Activated effector memory CD4-positive, alpha-beta T cell treated with Interleukin-2 at 50 U/mL for 16 hours (primary cell): ENCODE results near the gene PIGR.
"Not testable (repeated sequence)": the region's sequence is repeated elsewhere in the genome, so short reads cannot be mapped to it uniquely, and the experiment has no call there.

Experiments used
- DNase-seq: peaks from one replicate; pipeline ENCODE4 v3.0.0-alpha.2; 2020

Gene PIGR

GRCh38 chr1:206931709-206932108 is 14.6 kb downstream of the PIGR start:
- DNase-seq, result no peak

GRCh38 chr1:206930210-206930798 is 16.0 kb downstream of the PIGR start:
- no peak for DNase-seq

GRCh38 chr1:206929524-206929923 is 16.7 kb downstream of the PIGR start:
- DNase-seq, result no peak

GRCh38 chr1:206926286-206926685 is 20.0 kb downstream of the PIGR start:
- DNase-seq, result no peak

GRCh38 chr1:206925106-206925736 is 21.0 kb downstream of the PIGR start:
- no peak for DNase-seq

- no peak for DNase-seq
Observed at GRCh38 chr1:206924592-206925105, 21.6 kb downstream of the PIGR start.

- DNase-seq, result not testable (repeated sequence)
Observed at GRCh38 chr1:206923961-206924557, 22.2 kb downstream of the PIGR start.

- peak; percentile 74 for DNase-seq
Observed at GRCh38 chr1:206923009-206923960, 23.0 kb downstream of the PIGR start.

- no peak for DNase-seq
Observed at GRCh38 chr1:206922524-206922923, 23.7 kb downstream of the PIGR start.

GRCh38 chr1:206921772-206922265 is 24.4 kb downstream of the PIGR start, which contains the start of gene FCMR:
FCMR (minus strand) TSS chr1:206921941; CDS start chr1:206921854, 87 bp downstream.
- DNase-seq, result no peak

GRCh38 chr1:206918076-206918475 is 28.2 kb downstream of the PIGR start:
- DNase-seq, result no peak

- no peak for DNase-seq
Observed at GRCh38 chr1:206916000-206916709, 30.1 kb downstream of the PIGR start.

GRCh38 chr1:206915030-206915735 is 31.1 kb downstream of the PIGR start:
- no peak for DNase-seq

GRCh38 chr1:206913766-206914537 is 32.3 kb downstream of the PIGR start:
- DNase-seq, result no peak

GRCh38 chr1:206912445-206913095 is 33.7 kb downstream of the PIGR start:
- DNase-seq, result peak; percentile 43

GRCh38 chr1:206911064-206911663 is 35.1 kb downstream of the PIGR start:
- DNase-seq, result no peak

- DNase-seq, result no peak
Observed at GRCh38 chr1:206909883-206910318, 36.4 kb downstream of the PIGR start.

- peak; percentile 40 for DNase-seq
Observed at GRCh38 chr1:206909161-206909882, 36.9 kb downstream of the PIGR start.

- no peak for DNase-seq
Observed at GRCh38 chr1:206908038-206908437, 38.2 kb downstream of the PIGR start.
